A549 (cell line): ENCODE data around the gene ISL1. TPM values are rescaled to one million over a fixed set of nuclear protein-coding genes. Genes with fewer than 3 reads are reported as not detected.

Experiments used
- ATAC-seq, 2 experiments: fragments of 200-7000 bp in 1 of 2; fragments of >200 bp in 1 of 2; cut with Nextera tagmentation in 1 of 2; cut with Tn5 transposase in 1 of 2; 3 replicates each; pipeline versions ENCODE4 v1.8.0 to v1.9.1; 2018 to 2020; ENCODE audit warnings: mild to moderate bottlenecking in 1 of 2, moderate library complexity in 1 of 2
- CTCF ChIA-PET: fragments of 300-600 bp; sonication (Branson Sonifier 250); formaldehyde crosslinking; extraction: SDS; loops from one replicate; lab custom pipeline; 2021; ENCODE audit warnings: antibody characterized with exemption, inconsistent platforms; lab: Yijun Ruan, JAX
- POLR2A ChIA-PET: fragments of 350-600 bp; formaldehyde crosslinking; extraction: SDS; loops from one replicate; lab custom pipeline; 2021; ENCODE audit warnings: antibody characterized with exemption, inconsistent platforms; lab: Yijun Ruan, JAX
- DNase-seq, 2 experiments: peaks; one replicate each; pipeline versions ENCODE4 v3.0.0 to v3.0.0-alpha.2; 2011 to 2016; ENCODE audit warnings: low read depth in 1 of 2, low spot score in 1 of 2
- FAIRE-seq: peaks from 2 replicates; lab custom pipeline; 2011; peaks lifted over from hg19 to GRCh38; lab: Jason Lieb, UNC
- H3K27ac ChIP-seq, 2 experiments: fragments of >200 bp; sonication (Bioruptor Twin); formaldehyde crosslinking; 3 replicates each; pipeline ENCODE4 v1.5.1; 2016 to 2017
- H3K4me1 ChIP-seq: fragments of >200 bp; sonication (Bioruptor Twin); formaldehyde crosslinking; 3 replicates; pipeline ENCODE4 v1.6.1; 2016
- H3K4me2 ChIP-seq: fragments of >200 bp; sonication (Bioruptor Twin); formaldehyde crosslinking; 3 replicates; pipeline ENCODE4 v1.6.1; 2016
- H3K4me3 ChIP-seq: fragments of >200 bp; sonication (Bioruptor Twin); formaldehyde crosslinking; 3 replicates; pipeline ENCODE4 v1.5.1; 2016
- H3K9me3 ChIP-seq: fragments of >200 bp; sonication (Bioruptor Twin); formaldehyde crosslinking; 3 replicates; pipeline ENCODE4 v1.6.1; 2016
- CHD2 ChIP-seq: fragments of 150-350 bp; IDR thresholded peaks from 2 replicates; pipeline ENCODE4 v1.6.1; 2014; ENCODE audit warnings: low read length; ENCODE audit not compliant: partially characterized antibody
- CTCF ChIP-seq: fragments of >200 bp; sonication (Bioruptor Twin); formaldehyde crosslinking; IDR thresholded peaks from 3 replicates; pipeline ENCODE4 v1.5.1; 2016
- ELK1 ChIP-seq: fragments of 150-350 bp; IDR thresholded peaks from 2 replicates; pipeline ENCODE4 v1.6.1; 2014; ENCODE audit warnings: low read depth, mild to moderate bottlenecking, low read length
- FOXS1 ChIP-seq: fragments of 250-450 bp; sonication (Bioruptor Pico); IDR thresholded peaks from 2 replicates; pipeline ENCODE4 v1.5.0; 2020; ENCODE audit warnings: mild to moderate bottlenecking, moderate library complexity
- HDAC2 ChIP-seq: fragments of 200-600 bp; sonication (generic); IDR thresholded peaks from 2 replicates; pipeline ENCODE4 v1.6.1; 2016
- HOXB5 ChIP-seq: fragments of 250-450 bp; sonication (Bioruptor Pico); IDR thresholded peaks from 2 replicates; pipeline ENCODE4 v1.5.0; 2020; ENCODE audit warnings: mild to moderate bottlenecking, moderate library complexity
- MAFK ChIP-seq: fragments of 450-650 bp; IDR thresholded peaks from 2 replicates; pipeline ENCODE4 v1.6.1; 2014; ENCODE audit not compliant: partially characterized antibody
- MAX ChIP-seq: IDR thresholded peaks from 2 replicates; pipeline ENCODE4 v1.6.1; 2012
- MAZ ChIP-seq: fragments of 150-350 bp; IDR thresholded peaks from 2 replicates; pipeline ENCODE4 v1.6.1; 2014; ENCODE audit warnings: antibody characterized with exemption, low read depth, low read length, borderline replicate concordance
- NR3C1 ChIP-seq: fragments of >200 bp; sonication (Bioruptor Twin); formaldehyde crosslinking; IDR thresholded peaks from 3 replicates; pipeline ENCODE4 v1.6.1; 2017
- RCOR1 ChIP-seq: fragments of 150-350 bp; IDR thresholded peaks from 2 replicates; pipeline ENCODE4 v1.6.1; 2014; ENCODE audit warnings: antibody characterized with exemption, low read length, low read depth
- SREBF2 ChIP-seq: fragments of 450-650 bp; IDR thresholded peaks from 2 replicates; pipeline ENCODE4 v1.6.1; 2014; ENCODE audit warnings: mild to moderate bottlenecking, moderate library complexity
- ZSCAN20 ChIP-seq: fragments of 250-450 bp; sonication (Bioruptor Pico); IDR thresholded peaks from 2 replicates; pipeline ENCODE4 v1.8.0; 2022; ENCODE audit warnings: mild to moderate bottlenecking, moderate library complexity
- polyA plus RNA-seq, 4 experiments: library from polyadenylated mRNA; depleted of rRNA in 3 of 4; stranded (reverse); fragments of >200 nt; fragmentation: RNase III in 1 of 4; extraction: RNeasy Plus Mini Kit Qiagen cat#74134 plus additional on column Dnase treatment in 1 of 4; gene quantifications; 2 replicates in 3 of 4; 3 replicates in 1 of 4; pipeline ENCODE4 v1.2.3, GENCODE V29; 2011 to 2017

Gene ISL1
- polyA plus RNA-seq, 2 of the 4 experiments (the other 2 are of a cell fraction) = not detected

- TF ChIP-seq ELK1 (no peak), RCOR1 (no peak), FOXS1 (no peak), MAZ (no peak), ZSCAN20 (CRISPR knock-in tag) (no peak), CHD2 (no peak)
Measured at GRCh38 chr5:51433052-51433710, 49.9 kb downstream of the ISL1 start (continued).

GRCh38 chr5:51439232-51439631 is 56.0 kb downstream of the ISL1 start:
- H3K4me1 ChIP-seq = no peaks in the 10 kb centered on the region
- no peak for ATAC-seq
- DNase-seq = no peak
- H3K4me3 ChIP-seq = no peak overlapping the region
- FAIRE-seq = no peak
- no peak for TF ChIP-seq CTCF
- TF ChIP-seq RCOR1 = no peak
- no peak for TF ChIP-seq HOXB5 (CRISPR knock-in tag)
- TF ChIP-seq MAFK = no peak
- no peak for TF ChIP-seq NR3C1
- no peak for TF ChIP-seq HDAC2
- TF ChIP-seq MAX = no peak
- TF ChIP-seq ELK1 = no peak
- TF ChIP-seq MAZ = no peak
- no peak for TF ChIP-seq SREBF2
- H3K9me3 ChIP-seq = no peaks in the 10 kb centered on the region
- no peak overlapping the region for H3K4me2 ChIP-seq
- CTCF ChIA-PET = no interaction called here
- POLR2A ChIA-PET = no interaction called here
- H3K27ac ChIP-seq = no peak overlapping the region
